ENCODE results near the gene RHOB.

The RHOB gene

DNA sequence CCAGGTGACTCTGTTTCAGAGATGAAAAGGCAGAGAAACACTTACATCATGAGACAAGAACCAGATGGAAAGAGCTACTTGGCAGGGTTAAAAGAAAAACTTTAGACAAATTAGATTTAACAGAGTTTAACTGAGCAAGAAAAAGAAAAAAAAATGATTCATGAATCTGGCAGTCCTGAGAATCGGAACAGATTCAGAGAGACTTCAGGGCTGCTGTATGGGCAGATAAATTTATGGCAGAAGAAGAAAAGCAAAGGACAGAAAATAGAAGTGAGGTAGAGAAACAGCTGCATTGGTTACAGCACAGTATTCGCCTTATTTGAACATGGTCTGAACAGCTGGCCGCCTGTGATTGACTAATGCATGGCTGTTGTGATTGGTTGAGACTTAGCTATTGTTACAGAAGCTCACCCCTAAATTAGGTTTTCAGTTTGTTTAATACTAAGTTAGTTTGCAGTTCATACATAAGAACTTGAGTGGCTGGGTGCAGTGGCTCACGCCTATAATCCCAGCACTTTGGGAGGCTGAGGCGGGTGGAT lies 43.0 kb upstream of the RHOB start:
- no peak overlapping the region for H3K4me3 ChIP-seq (ENCODE audit: low read depth, low read length)
- TF ChIP-seq, protein P1, sequence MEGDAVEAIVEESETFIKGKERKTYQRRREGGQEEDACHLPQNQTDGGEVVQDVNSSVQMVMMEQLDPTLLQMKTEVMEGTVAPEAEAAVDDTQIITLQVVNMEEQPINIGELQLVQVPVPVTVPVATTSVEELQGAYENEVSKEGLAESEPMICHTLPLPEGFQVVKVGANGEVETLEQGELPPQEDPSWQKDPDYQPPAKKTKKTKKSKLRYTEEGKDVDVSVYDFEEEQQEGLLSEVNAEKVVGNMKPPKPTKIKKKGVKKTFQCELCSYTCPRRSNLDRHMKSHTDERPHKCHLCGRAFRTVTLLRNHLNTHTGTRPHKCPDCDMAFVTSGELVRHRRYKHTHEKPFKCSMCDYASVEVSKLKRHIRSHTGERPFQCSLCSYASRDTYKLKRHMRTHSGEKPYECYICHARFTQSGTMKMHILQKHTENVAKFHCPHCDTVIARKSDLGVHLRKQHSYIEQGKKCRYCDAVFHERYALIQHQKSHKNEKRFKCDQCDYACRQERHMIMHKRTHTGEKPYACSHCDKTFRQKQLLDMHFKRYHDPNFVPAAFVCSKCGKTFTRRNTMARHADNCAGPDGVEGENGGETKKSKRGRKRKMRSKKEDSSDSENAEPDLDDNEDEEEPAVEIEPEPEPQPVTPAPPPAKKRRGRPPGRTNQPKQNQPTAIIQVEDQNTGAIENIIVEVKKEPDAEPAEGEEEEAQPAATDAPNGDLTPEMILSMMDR (IDR thresholded peaks at IDR 0.05; ENCODE audit: low read depth, low read length) = no peak

DNA sequence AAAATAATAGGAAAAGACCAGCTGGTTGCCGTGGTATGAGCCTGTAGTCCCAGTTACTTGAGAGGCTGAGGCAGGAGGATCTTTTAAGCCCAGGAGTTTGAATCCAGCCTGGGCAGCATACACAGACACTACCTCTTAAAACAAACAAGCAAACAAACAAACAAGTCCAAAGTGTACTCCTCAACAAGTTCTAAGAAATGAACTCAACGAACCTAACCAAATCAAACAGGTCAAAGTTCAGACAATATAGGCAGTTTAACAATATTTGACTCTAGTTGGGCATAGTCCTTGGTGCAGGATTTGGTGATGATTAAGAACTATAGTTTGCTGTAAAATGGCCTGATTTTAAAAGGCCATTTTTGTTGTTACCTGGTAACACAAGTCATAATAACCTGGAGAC lies 41.9 kb upstream of the RHOB start:
- TF ChIP-seq, protein P1 (IDR thresholded peaks at IDR 0.05; ENCODE audit: low read depth, low read length) = no peak
- no peak overlapping the region for H3K4me3 ChIP-seq (ENCODE audit: low read depth, low read length)

DNA sequence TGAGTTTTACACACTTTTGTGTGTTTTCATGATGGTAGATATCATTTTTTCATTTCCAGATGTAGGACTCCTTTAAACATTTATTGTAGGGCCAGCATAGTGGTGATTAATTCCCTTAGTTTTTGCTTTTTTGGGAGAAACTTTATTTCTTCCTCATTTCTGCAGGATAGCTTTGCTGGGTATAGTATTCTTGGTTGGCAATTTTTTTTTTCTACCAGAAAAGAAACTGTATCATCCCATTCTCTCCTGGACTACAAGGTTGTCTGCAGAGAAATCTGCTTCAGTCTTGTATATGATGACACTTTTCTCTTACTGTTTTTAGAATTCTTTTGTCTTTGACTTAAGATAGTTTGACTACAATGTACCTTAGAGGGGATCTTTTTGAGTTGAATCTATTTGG lies 37.8 kb upstream of the RHOB start:
- TF ChIP-seq, protein P1 (IDR thresholded peaks at IDR 0.05; ENCODE audit: low read depth, low read length) = no peak
- no peak overlapping the region for H3K4me3 ChIP-seq (ENCODE audit: low read depth, low read length)

DNA sequence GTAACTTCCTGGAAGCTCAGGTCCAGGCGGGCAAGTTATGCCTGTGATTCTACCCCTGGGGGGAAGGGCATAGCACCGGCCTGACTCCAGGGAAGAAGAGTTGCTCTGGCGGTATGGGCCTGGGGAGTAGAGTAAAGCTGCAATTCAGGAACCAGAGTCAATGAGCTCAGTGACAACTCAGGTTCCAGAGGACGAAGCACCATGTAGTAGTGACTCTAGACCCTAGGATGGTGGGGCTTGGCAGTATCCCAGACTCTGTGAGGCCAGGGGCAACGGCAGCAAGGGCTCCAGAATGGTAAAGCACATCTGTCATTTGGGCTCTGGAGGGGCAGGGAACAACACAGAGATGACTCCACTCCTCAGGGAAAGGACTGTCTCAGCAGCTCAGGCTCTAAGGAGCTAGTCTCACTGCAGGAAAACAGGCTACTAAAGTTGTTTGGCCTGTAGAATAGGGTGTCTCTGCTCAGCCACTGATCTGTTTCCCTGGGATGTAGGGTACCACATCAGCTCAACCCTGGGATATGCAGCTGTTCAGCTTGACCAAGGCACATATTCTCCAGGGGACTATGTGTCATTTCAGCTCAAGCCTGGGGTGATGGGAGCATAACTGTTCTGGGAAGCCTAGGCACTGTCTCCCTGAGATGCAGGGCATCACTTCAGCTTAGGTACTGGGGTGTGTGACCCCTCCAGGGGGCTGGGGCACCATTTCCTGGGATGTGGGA lies 36.2 kb upstream of the RHOB start:
- TF ChIP-seq, protein P1 (IDR thresholded peaks at IDR 0.05; ENCODE audit: low read depth, low read length) = no peak
- no peak overlapping the region for H3K4me3 ChIP-seq (ENCODE audit: low read depth, low read length)

DNA sequence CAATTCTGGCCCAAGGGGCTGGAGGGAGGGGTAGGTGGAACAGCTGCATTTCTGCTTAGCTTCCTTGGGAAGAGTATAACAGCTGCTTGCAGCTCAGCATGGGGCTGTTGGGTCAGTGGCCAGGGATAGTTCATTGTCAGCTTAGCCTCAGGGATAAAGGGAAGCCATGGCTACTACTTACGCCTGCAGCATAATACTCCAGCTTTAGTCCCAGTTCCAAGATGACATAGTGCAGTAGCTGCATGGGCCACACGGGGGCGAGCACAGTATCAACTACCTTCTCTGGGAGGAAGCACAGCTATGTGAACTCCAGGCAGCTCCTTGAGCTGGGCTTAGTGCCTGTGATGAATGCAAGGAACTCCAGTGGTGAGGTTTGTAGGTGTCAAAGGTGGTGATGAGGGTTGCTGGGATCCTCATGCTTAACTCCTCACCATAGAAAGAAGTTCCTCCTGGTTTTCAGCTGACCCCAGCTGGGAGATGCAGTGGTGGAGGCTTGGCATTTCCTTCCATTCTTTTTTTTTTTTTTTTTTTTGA lies 35.4 kb upstream of the RHOB start:
- TF ChIP-seq, protein P1 (IDR thresholded peaks at IDR 0.05; ENCODE audit: low read depth, low read length) = peak; percentile 78
- no peak overlapping the region for H3K4me3 ChIP-seq (ENCODE audit: low read depth, low read length)

DNA sequence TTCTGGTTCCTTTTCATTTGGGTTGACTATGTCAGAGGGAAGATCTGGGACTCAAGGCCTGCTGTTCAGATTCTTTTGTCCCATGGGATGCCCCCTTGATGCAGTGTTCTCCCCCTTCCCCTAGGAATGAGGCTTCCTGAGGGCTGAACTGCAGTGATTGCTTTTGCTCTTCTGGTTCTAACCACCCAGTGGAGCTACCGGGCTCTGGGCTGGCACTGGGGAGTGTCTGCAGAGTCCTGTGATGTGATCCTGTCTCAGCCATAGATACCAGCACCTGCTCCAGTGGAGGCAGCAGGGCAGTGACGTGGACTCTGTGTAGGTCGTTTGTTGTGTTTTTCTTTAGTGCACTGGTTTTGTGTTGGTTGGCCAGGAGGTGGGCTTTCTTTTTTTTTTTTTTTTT lies 32.1 kb upstream of the RHOB start:
- TF ChIP-seq, protein P1 (IDR thresholded peaks at IDR 0.05; ENCODE audit: low read depth, low read length) = no peak
- H3K4me3 ChIP-seq (ENCODE audit: low read depth, low read length) = no peak overlapping the region

DNA sequence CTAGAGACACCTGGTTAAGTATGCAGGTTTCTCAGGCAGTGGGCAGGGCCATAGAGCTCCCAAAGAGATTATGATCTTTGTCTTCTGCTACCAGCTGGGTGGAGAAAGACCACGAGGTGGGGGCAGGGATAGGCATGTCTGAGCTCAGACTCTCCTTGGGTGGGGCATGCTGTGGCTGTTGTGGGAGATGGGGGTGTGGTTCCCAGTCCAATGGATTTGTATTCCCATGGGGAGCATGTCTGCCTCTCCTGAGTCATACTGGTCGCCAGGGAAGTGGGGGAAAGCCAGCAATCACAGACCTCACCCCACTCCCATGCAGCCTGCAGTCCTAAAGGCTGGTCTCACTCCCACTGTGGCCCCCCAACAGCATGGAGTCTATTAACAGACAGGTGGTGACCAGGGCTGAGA lies 31.4 kb upstream of the RHOB start:
- TF ChIP-seq, protein P1 (IDR thresholded peaks at IDR 0.05; ENCODE audit: low read depth, low read length) = no peak
- no peak overlapping the region for H3K4me3 ChIP-seq (ENCODE audit: low read depth, low read length)
